Measurements from ENCODE around the gene KRT8. TPM values are rescaled to one million over a fixed set of nuclear protein-coding genes. Genes with fewer than 3 reads are reported as not detected.
A peak's percentile ranks its signal among the peaks of the same experiment; 100 is the strongest.

The KRT8 gene
- total RNA-seq, 1 experiment from 2014 or later, result 3,725 TPM

DNA sequence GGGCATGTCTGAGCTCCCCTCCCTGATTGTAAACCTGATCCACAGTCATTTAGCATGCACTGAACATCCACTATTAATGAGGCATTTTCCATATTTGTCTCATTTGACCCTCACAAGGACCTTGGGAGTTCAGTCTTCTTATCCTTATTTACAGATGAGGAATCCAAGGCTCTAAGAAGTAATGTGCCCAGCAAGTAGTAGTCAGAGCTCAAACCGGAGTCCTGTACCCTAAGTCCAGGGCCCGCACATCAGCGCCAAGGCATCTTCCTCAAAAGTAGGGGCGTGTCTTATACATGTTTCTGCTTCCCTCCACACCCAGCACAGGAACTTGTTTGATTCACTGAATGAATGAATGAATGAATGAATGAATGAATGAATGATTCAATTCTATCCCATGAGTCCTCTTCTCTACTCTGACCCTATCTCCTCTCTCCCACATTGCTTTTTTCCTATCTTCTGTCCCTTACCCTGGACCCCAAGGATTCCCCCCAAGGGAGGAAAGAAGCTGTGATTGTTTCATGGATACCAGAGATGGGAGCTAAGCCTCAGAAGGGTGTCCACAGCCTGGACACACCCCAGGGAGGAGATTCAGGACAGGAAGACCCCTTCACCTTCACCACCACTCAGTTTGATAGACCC lies 21.8 kb upstream of the KRT8 start:
- no peak for DNase-seq
- ChIA-PET CTCF (interaction anchor here (0.5 to 4.0 kb wide), 17 partner anchors 8 to 107 kb away, joined by 3 to 71 read pairs (median 5); partner anchors contain the start of gene KRT8), POLR2A (interaction anchor here (0.5 to 7.4 kb wide), 22 partner anchors 8 to 894 kb away, joined by 3 to 457 read pairs (median 4); partner anchors contain the start of genes EIF4B, KRT18 and KRT8)
- intact Hi-C loops (cut with micrococcal nuclease; ENCODE audit: unreplicated experiment), result loop anchor here (1.0 to 5.0 kb wide), 6 partner anchors 19 to 874 kb away; partner anchors contain the start of genes KRT8 and NR4A1
- peak overlapping the region; percentile 98 for H3K27ac Mint-ChIP-seq (ENCODE audit: unreplicated experiment)
- no peaks in the 10 kb centered on the region for H3K36me3 ChIP-seq (ENCODE audit: control insufficient read depth, insufficient read depth, low read length)
- BruUV-seq (replicated peaks), result TSS peak; percentile 30
- H3K4me3 Mint-ChIP-seq (ENCODE audit: unreplicated experiment), result peak overlapping the region; percentile 64
- peaks cover 10% of the 10 kb centered on the region for H3K9me3 Mint-ChIP-seq (ENCODE audit: unreplicated experiment)
- H3K4me3 ChIP-seq (ENCODE audit: low read depth, low read length), result no peak overlapping the region
- H3K9me3 ChIP-seq, result no peaks in the 10 kb centered on the region
- no peaks in the 10 kb centered on the region for H3K27me3 Mint-ChIP-seq (ENCODE audit: insufficient read depth, unreplicated experiment)
- H3K4me1 ChIP-seq, result peaks cover 67% of the 10 kb centered on the region
- peaks cover 54% of the 10 kb centered on the region for H3K4me1 Mint-ChIP-seq (ENCODE audit: low read depth, unreplicated experiment)
- no peak for TF ChIP-seq CTCF (IDR thresholded peaks at IDR 0.05; ENCODE audit: insufficient read depth in 1 of 2, low read depth in 1 of 2, low read length in 1 of 2, severe bottlenecking in 1 of 2, unreplicated experiment in 1 of 2)
- peaks cover 47% of the 10 kb centered on the region for H3K36me3 Mint-ChIP-seq (ENCODE audit: insufficient read depth, unreplicated experiment)
- H3K27me3 ChIP-seq (replicated peaks; ENCODE audit: control insufficient read depth, insufficient read depth, low read length), result no peaks in the 10 kb centered on the region

GRCh38 chr12:52925717-52926595 lies 21.1 kb upstream of the KRT8 start:
- CTCF ChIA-PET, result interaction anchor here (0.7 to 4.0 kb wide), 13 partner anchors 13 to 66 kb away, joined by 3 to 71 read pairs (median 8); partner anchors contain the start of gene KRT8
- no peak for TF ChIP-seq CTCF (IDR thresholded peaks at IDR 0.05; ENCODE audit: insufficient read depth in 1 of 2, low read depth in 1 of 2, low read length in 1 of 2, severe bottlenecking in 1 of 2, unreplicated experiment in 1 of 2)
- intact Hi-C loops (cut with micrococcal nuclease; ENCODE audit: unreplicated experiment), result loop anchor here (1.0 to 5.0 kb wide), 6 partner anchors 13 to 874 kb away; partner anchors contain the start of gene NR4A1

More at GRCh38 chr12:52925717-52926595, 21.1 kb upstream of the KRT8 start:
- no peaks in the 10 kb centered on the region for H3K9me3 ChIP-seq
- TSS peak; percentile 86 for BruUV-seq (replicated peaks)
- H3K9me3 Mint-ChIP-seq (ENCODE audit: unreplicated experiment), result peaks cover 10% of the 10 kb centered on the region
- H3K4me1 Mint-ChIP-seq (ENCODE audit: low read depth, unreplicated experiment), result peaks cover 58% of the 10 kb centered on the region
- H3K27me3 Mint-ChIP-seq (ENCODE audit: insufficient read depth, unreplicated experiment), result no peaks in the 10 kb centered on the region
- peaks cover 75% of the 10 kb centered on the region for H3K4me1 ChIP-seq
- peak overlapping the region; percentile 13 for H3K4me3 ChIP-seq (ENCODE audit: low read depth, low read length)
- DNase-seq, result peak; percentile 90 to 96
- H3K4me3 Mint-ChIP-seq (ENCODE audit: unreplicated experiment), result peak overlapping the region; percentile 64
- H3K27me3 ChIP-seq (replicated peaks; ENCODE audit: control insufficient read depth, insufficient read depth, low read length), result no peaks in the 10 kb centered on the region
- peak overlapping the region; percentile 98 for H3K27ac Mint-ChIP-seq (ENCODE audit: unreplicated experiment)
- peaks cover 44% of the 10 kb centered on the region for H3K36me3 Mint-ChIP-seq (ENCODE audit: insufficient read depth, unreplicated experiment)
- H3K36me3 ChIP-seq (ENCODE audit: control insufficient read depth, insufficient read depth, low read length), result no peaks in the 10 kb centered on the region
- POLR2A ChIA-PET, result interaction anchor here (0.6 to 7.4 kb wide), 19 partner anchors 9 to 80 kb away, joined by 3 to 457 read pairs (median 6); partner anchors contain the start of genes EIF4B, KRT18 and KRT8
